Smooth muscle cell (in vitro differentiated cells): ENCODE measurements around the gene CYB5A. TPM values are rescaled to one million over a fixed set of nuclear protein-coding genes. Genes with fewer than 3 reads are reported as not detected.

Experiments used
- DNase-seq: peaks from one replicate; lab custom pipeline; 2025; ENCODE audit not compliant: unreplicated experiment; lab: John Stamatoyannopoulos, UW
- H2AFZ ChIP-seq: fragments of 200-600 bp; sonication (generic); 2 replicates; pipeline ENCODE4 v1.6.0; 2016; ENCODE audit warnings: antibody characterized with exemption, low read depth, mild to moderate bottlenecking
- H3F3A ChIP-seq: fragments of 200-600 bp; sonication (generic); 2 replicates; pipeline ENCODE4 v1.6.0; 2017; ENCODE audit warnings: antibody characterized with exemption, low read depth
- H3K27ac ChIP-seq: fragments of 200-600 bp; sonication (generic); 2 replicates; pipeline ENCODE4 v1.5.1; 2016; ENCODE audit warnings: low read depth, mild to moderate bottlenecking
- H3K27me3 ChIP-seq: fragments of 200-600 bp; sonication (generic); 2 replicates; pipeline ENCODE4 v1.6.1; 2016; ENCODE audit warnings: low read depth, mild to moderate bottlenecking
- H3K36me3 ChIP-seq: fragments of 200-600 bp; sonication (generic); 2 replicates; pipeline ENCODE4 v1.5.1; 2016; ENCODE audit warnings: low read depth
- H3K4me1 ChIP-seq: fragments of 200-600 bp; sonication (generic); 2 replicates; pipeline ENCODE4 v1.5.1; 2016; ENCODE audit warnings: low read depth
- H3K4me2 ChIP-seq: fragments of 200-600 bp; sonication (generic); 2 replicates; pipeline ENCODE4 v1.6.0; 2016; ENCODE audit warnings: mild to moderate bottlenecking
- H3K4me3 ChIP-seq: fragments of 200-600 bp; sonication (generic); 2 replicates; pipeline ENCODE4 v1.5.1; 2016; ENCODE audit warnings: mild to moderate bottlenecking
- H3K79me2 ChIP-seq: fragments of 200-600 bp; sonication (generic); 2 replicates; pipeline ENCODE4 v1.6.0; 2016; ENCODE audit warnings: low read depth, mild to moderate bottlenecking
- H3K9ac ChIP-seq: fragments of 200-600 bp; sonication (generic); 2 replicates; pipeline ENCODE4 v1.6.0; 2016; ENCODE audit warnings: low read depth
- H3K9me3 ChIP-seq: fragments of 200-600 bp; sonication (generic); replicated peaks from 2 replicates; pipeline ENCODE4 v1.5.1; 2016; ENCODE audit warnings: low read depth
- H4K20me1 ChIP-seq: fragments of 200-600 bp; sonication (generic); 2 replicates; pipeline ENCODE4 v1.6.0; 2016; ENCODE audit warnings: low read depth
- WGBS: methylation state at CpG from one replicate; pipeline ENCODE4 v1.1.7; 2016; ENCODE audit warnings: low lambda C conversion rate; 5-methylcytosine and 5-hydroxymethylcytosine counted together
- polyA plus RNA-seq: library from polyadenylated mRNA; unstranded; fragments of >200 nt; fragmentation: Nextera tagmentation; extraction: Ambion mirVana; gene quantifications from 2 replicates; pipeline ENCODE4 v1.2.1, GENCODE V29; 2016
- total RNA-seq: library from RNA; depleted of rRNA; stranded (reverse); fragments of >200 nt; gene quantifications from 2 replicates; pipeline ENCODE4 v1.2.3, GENCODE V29; 2014
- TF ChIP-seq, protein P1 (sequence below): fragments of 200-600 bp; sonication (generic); IDR thresholded peaks from 2 replicates; pipeline ENCODE4 v1.5.1; 2017; ENCODE audit warnings: borderline replicate concordance, mild to moderate bottlenecking, antibody characterized with exemption; ENCODE audit not compliant: insufficient read depth, poor library complexity, severe bottlenecking

CYB5A gene
- total and polyA plus RNA-seq, 2 experiments from 2014 or later: 52.8 to 83.2 TPM

DNA sequence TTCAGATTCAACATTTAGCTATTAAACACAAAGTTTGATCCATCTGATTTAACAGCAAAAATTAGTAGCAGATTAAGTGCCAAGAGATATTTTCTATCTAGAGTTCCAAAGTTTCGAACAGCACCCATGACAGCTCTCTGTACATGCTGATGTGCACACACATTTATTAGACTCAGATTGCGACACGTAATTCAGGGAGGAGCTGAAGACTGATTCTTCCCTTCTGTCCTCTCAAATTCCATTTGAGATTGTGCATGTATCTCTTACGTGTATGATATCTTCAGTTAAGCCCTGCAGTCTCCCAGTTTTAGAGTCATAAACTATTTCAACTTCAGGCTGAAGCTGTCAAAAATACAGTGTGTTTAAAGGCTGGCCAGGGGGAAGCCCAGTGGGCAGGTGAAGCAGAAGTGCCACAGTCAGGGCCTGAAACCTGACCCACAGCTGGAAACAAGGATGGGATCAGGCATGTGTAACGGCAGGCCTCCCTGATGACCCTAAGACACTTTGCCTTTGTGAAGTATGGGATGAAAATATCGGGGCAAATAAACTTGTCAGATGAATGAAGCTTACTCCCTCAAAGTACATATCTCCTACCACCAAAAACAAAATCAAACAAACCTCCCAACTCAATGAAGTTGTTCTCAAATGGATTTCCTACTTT, 30.6 kb downstream of the CYB5A start:
- no peaks in the 10 kb centered on the region for H4K20me1 ChIP-seq
- no peak overlapping the region for H3K27ac ChIP-seq
- no peaks in the 10 kb centered on the region for H3K79me2 ChIP-seq
- H3F3A ChIP-seq: peaks cover 3% of the 10 kb centered on the region
- H3K4me3 ChIP-seq: no peak overlapping the region
- H3K27me3 ChIP-seq: no peaks in the 10 kb centered on the region
- DNase-seq: no peak
- TF ChIP-seq, protein P1, sequence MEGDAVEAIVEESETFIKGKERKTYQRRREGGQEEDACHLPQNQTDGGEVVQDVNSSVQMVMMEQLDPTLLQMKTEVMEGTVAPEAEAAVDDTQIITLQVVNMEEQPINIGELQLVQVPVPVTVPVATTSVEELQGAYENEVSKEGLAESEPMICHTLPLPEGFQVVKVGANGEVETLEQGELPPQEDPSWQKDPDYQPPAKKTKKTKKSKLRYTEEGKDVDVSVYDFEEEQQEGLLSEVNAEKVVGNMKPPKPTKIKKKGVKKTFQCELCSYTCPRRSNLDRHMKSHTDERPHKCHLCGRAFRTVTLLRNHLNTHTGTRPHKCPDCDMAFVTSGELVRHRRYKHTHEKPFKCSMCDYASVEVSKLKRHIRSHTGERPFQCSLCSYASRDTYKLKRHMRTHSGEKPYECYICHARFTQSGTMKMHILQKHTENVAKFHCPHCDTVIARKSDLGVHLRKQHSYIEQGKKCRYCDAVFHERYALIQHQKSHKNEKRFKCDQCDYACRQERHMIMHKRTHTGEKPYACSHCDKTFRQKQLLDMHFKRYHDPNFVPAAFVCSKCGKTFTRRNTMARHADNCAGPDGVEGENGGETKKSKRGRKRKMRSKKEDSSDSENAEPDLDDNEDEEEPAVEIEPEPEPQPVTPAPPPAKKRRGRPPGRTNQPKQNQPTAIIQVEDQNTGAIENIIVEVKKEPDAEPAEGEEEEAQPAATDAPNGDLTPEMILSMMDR: no peak
- no peak overlapping the region for H2AFZ ChIP-seq
- no peaks in the 10 kb centered on the region for H3K36me3 ChIP-seq
- H3K9ac ChIP-seq: no peak overlapping the region
- 58% methylated on average over 6 of the region's 6 CpGs for WGBS
- H3K4me1 ChIP-seq: peaks cover 6% of the 10 kb centered on the region
- H3K9me3 ChIP-seq: no peaks in the 10 kb centered on the region
- H3K4me2 ChIP-seq: no peak overlapping the region

DNA sequence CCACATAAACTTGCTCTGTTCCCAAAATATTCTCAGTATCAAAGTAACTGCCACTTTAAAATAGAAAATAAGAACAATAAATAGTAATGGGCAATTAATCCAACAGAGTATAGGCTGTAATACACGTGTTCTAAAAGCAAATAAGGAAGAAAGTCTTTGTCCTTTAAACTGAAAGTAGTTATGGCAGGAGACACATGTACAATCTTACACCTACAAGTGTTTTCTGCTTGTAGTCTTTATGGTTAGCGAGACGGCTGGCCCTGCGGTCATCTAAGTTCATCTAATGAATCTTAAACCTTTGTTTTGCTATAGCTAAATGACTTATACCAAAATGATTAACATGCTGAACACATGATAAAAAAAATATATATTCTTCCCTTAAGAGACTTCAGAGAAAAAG, 32.4 kb downstream of the CYB5A start:
- no peaks in the 10 kb centered on the region for H4K20me1 ChIP-seq

DNA sequence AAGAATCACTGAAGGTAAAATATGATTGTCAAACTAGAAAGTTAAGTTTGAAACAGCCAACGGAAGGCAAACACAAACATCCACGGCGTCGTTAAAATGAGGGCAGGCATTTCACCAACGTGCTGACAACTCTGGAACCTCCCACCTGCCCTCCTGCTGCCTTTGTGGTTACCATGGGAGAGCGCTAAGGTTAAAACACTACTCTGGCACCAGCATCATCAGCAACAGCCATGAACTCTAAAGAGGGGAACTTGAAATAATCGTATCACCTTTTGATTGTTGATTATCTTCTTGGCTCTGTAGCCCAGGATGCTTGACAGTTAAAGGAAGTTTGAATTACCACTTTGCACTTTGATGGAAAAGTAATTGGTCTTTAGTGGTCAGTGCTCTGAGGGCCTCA, 34.7 kb downstream of the CYB5A start:
- Histone ChIP-seq H3K79me2 (no peaks in the 10 kb centered on the region), H3K27me3 (no peaks in the 10 kb centered on the region), H3F3A (peaks cover 21% of the 10 kb centered on the region), H3K4me1 (peaks cover 14% of the 10 kb centered on the region), H2AFZ (no peak overlapping the region), H3K27ac (no peak overlapping the region), H3K4me2 (no peak overlapping the region), H3K4me3 (no peak overlapping the region), H4K20me1 (no peaks in the 10 kb centered on the region), H3K9me3 (no peaks in the 10 kb centered on the region), H3K36me3 (no peaks in the 10 kb centered on the region), H3K9ac (no peak overlapping the region)
- TF ChIP-seq, protein P1: no peak
- WGBS: 45% methylated on average over 7 of the region's 7 CpGs
- no peak for DNase-seq

More for the DNA sequence above, 32.4 kb downstream of the CYB5A start:
- Histone ChIP-seq H3K4me2 (peak overlapping the region; percentile 56), H3K27ac (no peak overlapping the region), H3K4me3 (no peak overlapping the region), H3K9me3 (no peaks in the 10 kb centered on the region), H3F3A (peaks cover 12% of the 10 kb centered on the region), H3K79me2 (no peaks in the 10 kb centered on the region), H3K27me3 (no peaks in the 10 kb centered on the region), H3K36me3 (no peaks in the 10 kb centered on the region), H3K4me1 (peaks cover 10% of the 10 kb centered on the region), H3K9ac (no peak overlapping the region), H2AFZ (no peak overlapping the region)
- TF ChIP-seq, protein P1: no peak
- DNase-seq: no peak
- 85% methylated on average over 4 of the region's 4 CpGs for WGBS

DNA sequence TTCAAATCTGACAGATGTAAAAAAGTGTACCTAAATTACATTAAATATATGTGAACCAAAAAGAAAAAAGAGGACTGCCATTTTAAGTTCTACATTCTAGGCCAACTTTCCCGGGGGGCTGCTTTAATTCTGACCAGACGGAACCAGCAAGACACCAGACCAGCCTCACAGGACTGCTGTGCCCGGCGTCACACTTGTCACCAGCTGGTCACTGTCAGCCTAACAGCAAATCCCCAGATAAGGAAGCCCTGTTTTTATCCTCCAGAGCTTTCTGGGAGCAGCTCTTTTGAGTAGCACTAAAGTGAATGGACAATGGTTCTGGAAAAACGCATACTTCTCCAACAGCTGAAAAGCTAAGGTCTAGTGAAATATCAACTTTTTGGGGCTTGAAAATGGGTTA, 35.6 kb downstream of the CYB5A start:
- Histone ChIP-seq H3K27ac (peak overlapping the region; percentile 39), H3K9me3 (no peaks in the 10 kb centered on the region), H3K27me3 (no peaks in the 10 kb centered on the region), H3K79me2 (no peaks in the 10 kb centered on the region), H3K36me3 (no peaks in the 10 kb centered on the region), H2AFZ (no peak overlapping the region), H3K4me3 (no peak overlapping the region), H4K20me1 (no peaks in the 10 kb centered on the region), H3K4me2 (peak overlapping the region; percentile 66), H3F3A (peaks cover 24% of the 10 kb centered on the region), H3K9ac (no peak overlapping the region), H3K4me1 (peaks cover 21% of the 10 kb centered on the region)
- WGBS: 18% methylated on average over 5 of the region's 5 CpGs
- TF ChIP-seq, protein P1: no peak
- no peak for DNase-seq
